Measurements from ENCODE around the gene GSG1L. TPM values are rescaled to one million over a fixed set of nuclear protein-coding genes. Genes with fewer than 3 reads are reported as not detected.

Gene GSG1L
- total and polyA plus RNA-seq, 9 of the 15 experiments (the other 6 are each of a cell fraction or from before 2014, with no cell fraction given): not detected

GRCh38 chr16:28069971-28070794 is 6.7 kb upstream of the GSG1L start (continued):
- TF ChIP-seq ZBTB40 (IDR thresholded peaks at IDR 0.05) (no peak), ZBTB40 (CRISPR knock-in tag; IDR thresholded peaks at IDR 0.05) (no peak), YY1 (IDR thresholded peaks at IDR 0.05; ENCODE audit: borderline replicate concordance in 1 of 3, control insufficient read depth in 1 of 3, extremely low read depth in 1 of 3, insufficient read depth in 3 of 3, insufficient read length in 1 of 3, insufficient replicate concordance in 2 of 3, low read depth in 1 of 3, low read length in 2 of 3) (no peak), NRF1 (conservative IDR thresholded peaks at IDR 0.05 in 1 of 2, IDR thresholded peaks at IDR 0.05 in 1 of 2) (peak; percentile 35 to 55; a peak in 3 of 4 replicates)

Data from K562 (cell line).